Measurements from ENCODE around the gene APBA3.

Gene APBA3

DNA sequence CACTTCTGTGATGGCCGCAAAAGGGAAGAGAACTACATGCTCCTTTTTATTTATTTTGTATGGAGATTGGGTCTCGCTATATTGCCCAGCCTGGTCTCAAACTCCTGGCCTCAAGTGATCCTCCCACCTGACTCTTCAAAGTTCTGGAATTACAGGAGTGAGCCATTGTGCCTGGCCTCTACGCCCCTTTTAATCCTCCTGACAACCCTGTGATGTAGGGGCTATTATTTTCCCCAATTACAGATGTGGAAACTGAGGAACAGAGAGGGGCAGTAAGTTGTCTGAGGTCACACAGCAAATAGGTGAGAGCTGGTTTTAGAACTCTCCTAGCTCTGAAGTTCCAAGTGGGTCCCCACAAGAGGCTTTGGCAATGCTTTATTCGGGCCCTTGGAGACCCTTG is 41.6 kb downstream of the APBA3 start:
- DNase-seq (ENCODE audit: low spot score) = no peak

- DNase-seq (ENCODE audit: low spot score) = no peak
These were observed 45.3 kb downstream of the APBA3 start for GRCh38 chr19:3716147-3716668.

DNA sequence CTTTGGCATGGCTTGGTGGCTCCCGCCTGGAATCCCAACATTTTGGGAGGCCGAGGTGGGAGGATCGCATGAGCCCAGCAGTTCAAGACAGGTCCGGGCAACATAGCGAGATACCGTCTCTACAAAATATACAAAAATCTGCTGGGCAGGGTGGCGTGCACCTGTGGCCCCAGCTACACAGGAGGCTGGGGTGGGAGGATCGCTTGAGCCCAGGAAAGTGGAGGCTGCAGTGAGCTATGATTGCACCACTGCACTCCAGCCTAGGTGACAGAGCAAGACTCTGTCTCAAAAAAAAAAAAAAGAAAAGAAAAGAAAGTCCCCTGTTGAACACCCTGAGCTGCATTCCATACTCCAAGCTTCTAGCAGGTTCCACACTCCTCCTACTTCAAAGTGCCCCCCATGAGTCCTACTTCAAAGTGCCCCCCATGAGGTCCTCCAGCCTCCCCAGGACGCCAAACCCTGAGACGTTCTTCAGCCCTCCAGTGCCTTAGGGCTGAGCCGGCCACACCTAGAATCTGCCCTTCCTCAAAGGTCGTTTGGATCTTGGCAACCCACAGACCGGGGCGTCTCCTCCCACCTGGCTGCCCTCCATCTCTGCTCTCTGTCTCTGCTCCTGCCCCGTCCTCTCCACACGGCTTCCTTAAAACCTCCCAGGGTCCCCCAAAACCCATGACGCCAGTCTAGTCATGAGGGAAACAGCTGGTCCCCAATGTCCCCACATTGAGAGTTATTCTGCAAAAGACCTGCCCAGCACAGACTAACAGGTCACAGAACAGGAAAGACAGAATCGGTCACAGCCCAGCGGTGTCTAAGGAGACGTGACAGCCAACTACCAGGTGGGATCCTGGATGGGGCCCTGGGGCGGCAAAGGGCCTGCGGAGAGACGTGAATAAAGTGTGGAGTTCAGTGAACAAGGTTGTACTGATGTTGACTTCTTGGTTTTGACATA is 48.6 kb downstream of the APBA3 start:
- DNase-seq (ENCODE audit: low spot score) = no peak

GRCh38 chr19:3710265-3710812 is 51.2 kb downstream of the APBA3 start:
- DNase-seq (ENCODE audit: low spot score) = no peak

- no peak for DNase-seq (ENCODE audit: low spot score)
These were observed 53.1 kb downstream of the APBA3 start, which contains the start of gene TJP3 for GRCh38 chr19:3708207-3708931. TJP3 (plus strand) TSS chr19:3708384; CDS start chr19:3728433, 20,049 bp downstream.

DNA sequence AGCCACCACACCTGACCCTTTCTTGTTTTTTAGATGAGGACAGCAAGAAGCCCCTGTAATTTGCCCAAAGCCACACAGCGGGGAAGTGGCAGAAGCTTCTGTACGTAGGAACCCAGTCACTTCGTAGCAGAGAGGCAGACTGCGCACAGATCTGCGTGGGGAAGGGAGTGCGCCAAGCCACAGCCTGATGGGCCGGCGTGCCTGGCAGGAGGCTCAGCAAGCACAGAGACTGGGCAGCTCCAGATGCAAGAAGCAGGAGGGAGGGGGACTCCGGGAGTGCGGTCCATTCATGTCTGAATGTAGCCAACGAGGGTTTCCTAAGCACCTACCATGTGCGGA is 53.7 kb downstream of the APBA3 start:
- DNase-seq (ENCODE audit: low spot score) = no peak

GRCh38 chr19:3701200-3701599 is 60.3 kb downstream of the APBA3 start:
- no peak for DNase-seq (ENCODE audit: low spot score)
